H1 (cell line): ENCODE data around the gene TLE1. TPM values are rescaled to one million over a fixed set of nuclear protein-coding genes. Genes with fewer than 3 reads are reported as not detected.
"Not testable (repeated sequence)": the region's sequence is repeated elsewhere in the genome, so short reads cannot be mapped to it uniquely, and the experiment has no call there.

ENCODE experiments used
- CTCF ChIA-PET: fragments of 300-600 bp; sonication (Branson Sonifier 250); formaldehyde crosslinking; loops from one replicate; lab custom pipeline; 2021; ENCODE audit not compliant: partially characterized antibody; lab: Charles Lee
- POLR2A ChIA-PET: fragments of 300-600 bp; sonication (Branson Sonifier 250); formaldehyde crosslinking; loops from one replicate; lab custom pipeline; 2021; ENCODE audit warnings: inconsistent platforms; ENCODE audit not compliant: partially characterized antibody; lab: Charles Lee
- DNase-seq, 2 experiments: peaks; one replicate each; pipeline versions ENCODE4 v3.0.0 to v3.0.0-alpha.2; 2010 to 2022; ENCODE audit warnings: low spot score in 2 of 2, low read depth in 1 of 2, mixed read lengths in 1 of 2
- FAIRE-seq: peaks from 2 replicates; lab custom pipeline; 2011; peaks lifted over from hg19 to GRCh38; lab: Jason Lieb, UNC
- H2AFZ ChIP-seq: 2 replicates; pipeline ENCODE4 v1.8.1; 2012; ENCODE audit warnings: low read length, inconsistent platforms
- H2AK5ac ChIP-seq: 2 replicates; pipeline ENCODE4 v1.6.1; 2013; ENCODE audit warnings: low read depth, low read length
- H2BK120ac ChIP-seq: replicated peaks from 2 replicates; pipeline ENCODE3; 2013; ENCODE audit warnings: low read depth, low read length, inconsistent platforms
- H2BK12ac ChIP-seq: 2 replicates; pipeline ENCODE4 v1.6.1; 2013; ENCODE audit warnings: low read depth, low read length
- H2BK15ac ChIP-seq: 2 replicates; pipeline ENCODE4 v1.6.1; 2013; ENCODE audit warnings: low read length
- H2BK20ac ChIP-seq: 2 replicates; pipeline ENCODE4 v1.6.1; 2013; ENCODE audit warnings: low read length
- H2BK5ac ChIP-seq: 2 replicates; pipeline ENCODE4 v1.6.1; 2013; ENCODE audit warnings: low read depth, low read length
- H3K14ac ChIP-seq: 2 replicates; pipeline ENCODE4 v1.6.1; 2013; ENCODE audit warnings: inconsistent platforms; ENCODE audit not compliant: insufficient read length
- H3K18ac ChIP-seq: 2 replicates; pipeline ENCODE4 v1.6.1; 2013; ENCODE audit warnings: low read length; ENCODE audit errors: extremely low read depth
- H3K23ac ChIP-seq: 2 replicates; pipeline ENCODE4 v1.6.1; 2013; ENCODE audit warnings: inconsistent platforms; ENCODE audit not compliant: insufficient read length
- H3K23me2 ChIP-seq: 2 replicates; pipeline ENCODE4 v1.6.1; 2013; ENCODE audit warnings: low read depth, low read length
- H3K27ac ChIP-seq: 2 replicates; pipeline ENCODE4 v1.6.1; 2011; ENCODE audit warnings: low read depth, low read length, inconsistent platforms
- H3K27me3 ChIP-seq, 4 experiments: replicated peaks in 1 of 4; 1 replicate in 1 of 4; 2 replicates in 3 of 4; pipeline versions ENCODE4 v1.6.1 to v1.8.1; 2011 to 2013; ENCODE audit warnings: low read length in 3 of 4, mild to moderate bottlenecking in 3 of 4, inconsistent platforms in 2 of 4, mixed read lengths in 2 of 4, moderate library complexity in 1 of 4; ENCODE audit not compliant: control insufficient read depth in 3 of 4, insufficient read depth in 3 of 4; ENCODE audit errors: extremely low read depth in 1 of 4
- H3K36me3 ChIP-seq, 4 experiments: 2 replicates each; pipeline versions ENCODE4 v1.6.1 to v1.8.1; 2011 to 2013; ENCODE audit warnings: mild to moderate bottlenecking in 4 of 4, low read length in 3 of 4, moderate library complexity in 2 of 4, control low read depth in 1 of 4, inconsistent platforms in 1 of 4; ENCODE audit not compliant: insufficient read depth in 4 of 4, control insufficient read depth in 2 of 4
- H3K4ac ChIP-seq: replicated peaks from 2 replicates; pipeline ENCODE3; 2013; ENCODE audit warnings: low read length, low read depth, mixed read lengths, inconsistent platforms; ENCODE audit not compliant: insufficient read length
- H3K4me1 ChIP-seq, 4 experiments: replicated peaks in 1 of 4; 1 replicate in 1 of 4; 2 replicates in 3 of 4; pipeline versions ENCODE4 v1.6.1 to v1.8.1; 2011 to 2013; ENCODE audit warnings: low read length in 3 of 4, inconsistent platforms in 2 of 4, mixed read lengths in 1 of 4; ENCODE audit not compliant: insufficient read depth in 4 of 4, control insufficient read depth in 3 of 4
- H3K4me2 ChIP-seq, 2 experiments: 2 replicates each; pipeline versions ENCODE4 v1.6.1 to v1.8.1; 2011 to 2013; ENCODE audit warnings: low read depth in 2 of 2, low read length in 2 of 2, control low read depth in 1 of 2, inconsistent platforms in 1 of 2, mild to moderate bottlenecking in 1 of 2; ENCODE audit not compliant: insufficient read depth in 1 of 2
- H3K4me3 ChIP-seq, 4 experiments: fragments of 200-600, 300-600 bp in 1 of 4; sonication (generic), shearing (Covaris generic), sonication (Bioruptor Twin) in 1 of 4; 2 replicates each; pipeline versions ENCODE4 v1.5.1 to v1.8.1; 2011 to 2016; ENCODE audit warnings: low read length in 4 of 4, low read depth in 3 of 4, control low read depth in 2 of 4, inconsistent platforms in 2 of 4, mild to moderate bottlenecking in 2 of 4, mixed read lengths in 1 of 4, moderate library complexity in 1 of 4; ENCODE audit not compliant: insufficient read depth in 2 of 4; ENCODE audit errors: extremely low read depth in 1 of 4
- H3K56ac ChIP-seq: replicated peaks from 2 replicates; pipeline ENCODE3; 2013; ENCODE audit warnings: low read depth, mild to moderate bottlenecking, mixed read lengths, low read length, inconsistent platforms; ENCODE audit not compliant: insufficient read length
- H3K79me1 ChIP-seq: 2 replicates; pipeline ENCODE4 v1.6.1; 2013; ENCODE audit warnings: low read depth, low read length, control low read depth
- H3K79me2 ChIP-seq, 2 experiments: 2 replicates each; pipeline versions ENCODE4 v1.6.1 to v1.8.1; 2012 to 2013; ENCODE audit warnings: low read length in 2 of 2, mild to moderate bottlenecking in 2 of 2, inconsistent platforms in 1 of 2; ENCODE audit not compliant: insufficient read depth in 2 of 2, control insufficient read depth in 1 of 2
- H3K9ac ChIP-seq, 4 experiments: replicated peaks in 1 of 4; 1 replicate in 1 of 4; 2 replicates in 3 of 4; pipeline versions ENCODE4 v1.6.1 to v1.8.1; 2011 to 2013; ENCODE audit warnings: low read depth in 3 of 4, low read length in 3 of 4, control low read depth in 2 of 4, mild to moderate bottlenecking in 2 of 4, moderate library complexity in 2 of 4, inconsistent platforms in 1 of 4; ENCODE audit errors: extremely low read depth in 1 of 4
- H3K9me3 ChIP-seq, 2 experiments: 2 replicates each; pipeline versions ENCODE4 v1.6.1 to v1.8.1; 2012 to 2013; ENCODE audit warnings: mild to moderate bottlenecking in 2 of 2, moderate library complexity in 2 of 2, control low read depth in 1 of 2, inconsistent platforms in 1 of 2, low read depth in 1 of 2, low read length in 1 of 2, mixed read lengths in 1 of 2; ENCODE audit not compliant: insufficient read depth in 2 of 2
- H4K20me1 ChIP-seq, 2 experiments: replicated peaks in 1 of 2; 2 replicates each; pipeline versions ENCODE3 to v1.8.1; 2011 to 2013; ENCODE audit warnings: inconsistent platforms in 2 of 2, low read length in 2 of 2, mild to moderate bottlenecking in 1 of 2; ENCODE audit not compliant: insufficient read depth in 2 of 2, control insufficient read depth in 1 of 2
- H4K5ac ChIP-seq: 2 replicates; pipeline ENCODE4 v1.6.1; 2013; ENCODE audit warnings: low read length, low read depth, mixed read lengths, inconsistent platforms; ENCODE audit not compliant: insufficient read length
- H4K8ac ChIP-seq: 2 replicates; pipeline ENCODE4 v1.8.0; 2013; ENCODE audit warnings: mild to moderate bottlenecking, moderate library complexity, low read length, inconsistent platforms; ENCODE audit not compliant: insufficient read depth; ENCODE audit errors: extremely low read depth
- H4K91ac ChIP-seq: replicated peaks from 2 replicates; pipeline ENCODE3; 2013; ENCODE audit warnings: low read length, mixed read lengths, inconsistent platforms; ENCODE audit not compliant: insufficient read length
- WGBS, 2 experiments: shearing (Covaris generic) in 1 of 2; methylation state at CpG; one replicate each; pipeline versions ENCODE4 v1.1.6 to v1.1.7; 2013 to 2015; ENCODE audit warnings: low lambda C conversion rate in 2 of 2, mixed read lengths in 2 of 2, inconsistent platforms in 1 of 2, low coverage in 1 of 2, missing lambda C conversion rate in 1 of 2; ENCODE audit not compliant: insufficient replicate concordance in 2 of 2, insufficient coverage in 1 of 2, insufficient read length in 1 of 2; ENCODE audit errors: extremely low coverage in 1 of 2, missing lambda C conversion rate in 1 of 2; 5-methylcytosine and 5-hydroxymethylcytosine counted together
- polyA plus RNA-seq, 7 experiments: library from polyadenylated mRNA; depleted of rRNA in 3 of 7; stranded (reverse) in 5 of 7; unstranded in 2 of 7; fragments of >200 nt in 5 of 7; fragments of 200-250 nt in 2 of 7; gene quantifications; 1 replicate in 5 of 7; 2 replicates in 1 of 7; 4 replicates in 1 of 7; pipeline versions ENCODE4 v1.2.1 to v1.2.3, GENCODE V29; 2011 to 2013; ENCODE audit warnings: missing spikeins in 2 of 7, mixed read lengths in 2 of 7
- total RNA-seq: library from RNA; stranded (reverse); fragmentation: NEBNext Ultra II Directional; extraction: Animal tissue kit (Norgen Biotek cat#: 25700); gene quantifications from 2 replicates; pipeline ENCODE4 v1.2.1, GENCODE V29; 2021

Gene TLE1
- total and polyA plus RNA-seq, 2 of the 8 experiments (the other 6 are each of a cell fraction or from before 2014, with no cell fraction given): 81.8 to 91.6 TPM

- H3K4me3 ChIP-seq, H4K20me1 ChIP-seq, H3K79me1 ChIP-seq, H3K9ac ChIP-seq, H3K4me2 ChIP-seq, H2AK5ac ChIP-seq, H3K27ac ChIP-seq, H3K4ac ChIP-seq, POLR2A ChIA-PET, H3K14ac ChIP-seq, H3K23me2 ChIP-seq, H3K23ac ChIP-seq, H3K4me1 ChIP-seq, H2BK5ac ChIP-seq, H2BK120ac ChIP-seq, H3K36me3 ChIP-seq, H2BK20ac ChIP-seq, H3K27me3 ChIP-seq, H4K91ac ChIP-seq, H2BK15ac ChIP-seq, H4K8ac ChIP-seq, H3K9me3 ChIP-seq, DNase-seq, H2BK12ac ChIP-seq, FAIRE-seq, H3K79me2 ChIP-seq, H3K56ac ChIP-seq, H4K5ac ChIP-seq, H2AFZ ChIP-seq, H3K18ac ChIP-seq, CTCF ChIA-PET: not testable (repeated sequence)
- 88% methylated on average over 3 of the region's 3 CpGs; no CpG with 5 or more reads in 1 of the 2 experiments for WGBS, 2 experiments
Observed at GRCh38 chr9:81730498-81730897, 41.2 kb upstream of the TLE1 start.
